D721Med (cell line): ENCODE measurements around the gene NLGN1.

Source experiments
- DNase-seq: peaks from one replicate; pipeline ENCODE4 v3.0.0; 2011; ENCODE audit warnings: low spot score; ENCODE audit not compliant: insufficient read length
- FAIRE-seq: peaks from 2 replicates; lab custom pipeline; 2011; peaks lifted over from hg19 to GRCh38; lab: Jason Lieb, UNC
- CTCF ChIP-seq: IDR thresholded peaks from 2 replicates; pipeline ENCODE4 v1.5.1; 2012; ENCODE audit warnings: mild to moderate bottlenecking, control low read depth; ENCODE audit not compliant: insufficient read depth; ENCODE audit errors: missing control alignments

Gene NLGN1

DNA sequence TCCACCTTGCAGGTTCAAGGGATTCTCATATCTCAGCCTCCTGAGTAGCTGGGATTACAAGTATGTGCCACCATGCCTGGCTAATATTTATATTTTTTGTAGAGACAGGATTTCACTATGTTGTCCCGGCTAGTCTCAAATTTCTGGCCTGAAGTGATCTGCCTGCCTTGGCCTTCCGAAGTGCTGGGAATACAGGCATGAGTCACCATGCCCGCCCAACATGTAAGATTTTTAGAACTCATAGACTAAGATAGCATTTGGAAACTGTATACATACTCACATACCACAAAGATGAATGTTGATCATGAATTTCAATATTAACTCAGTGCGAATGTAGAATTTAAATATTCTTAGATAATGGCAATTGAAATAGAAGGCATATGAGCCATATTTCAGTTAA lies 718.9 kb downstream of the NLGN1 start:
- no peak for TF ChIP-seq CTCF
- no peak for FAIRE-seq

GRCh38 chr3:174120997-174121396 lies 723.5 kb downstream of the NLGN1 start:
- no peak for FAIRE-seq
- no peak for TF ChIP-seq CTCF
- DNase-seq: no peak

More for the DNA sequence above, 718.9 kb downstream of the NLGN1 start:
- no peak for DNase-seq

DNA sequence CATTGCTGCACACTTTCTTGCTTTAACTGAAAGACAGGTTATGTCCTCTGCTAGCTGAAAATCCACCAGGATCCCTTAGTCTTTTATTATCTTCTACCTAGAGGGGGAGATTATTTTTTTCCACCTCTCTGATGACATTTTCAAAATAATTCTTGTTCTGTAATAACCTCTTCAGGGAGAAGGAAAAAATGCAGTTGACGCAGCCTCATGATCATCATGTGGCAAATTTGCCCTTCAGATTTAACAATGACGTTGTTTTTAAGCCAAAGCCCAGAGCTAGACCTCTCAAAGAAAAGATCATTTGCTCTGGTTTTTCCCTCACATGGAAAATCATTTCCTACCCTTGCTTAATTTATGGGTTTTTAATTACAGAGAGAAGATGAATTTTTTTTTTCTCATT lies 724.9 kb downstream of the NLGN1 start:
- no peak for DNase-seq
- FAIRE-seq: no peak
- no peak for TF ChIP-seq CTCF

- DNase-seq (no peak), FAIRE-seq (peak; percentile 73)
- peak; percentile 73 for TF ChIP-seq CTCF
These were observed 727.8 kb downstream of the NLGN1 start for GRCh38 chr3:174125267-174125824.

- no peak for DNase-seq
- FAIRE-seq: no peak
- TF ChIP-seq CTCF: no peak
These were observed 729.6 kb downstream of the NLGN1 start for GRCh38 chr3:174126990-174127758.

DNA sequence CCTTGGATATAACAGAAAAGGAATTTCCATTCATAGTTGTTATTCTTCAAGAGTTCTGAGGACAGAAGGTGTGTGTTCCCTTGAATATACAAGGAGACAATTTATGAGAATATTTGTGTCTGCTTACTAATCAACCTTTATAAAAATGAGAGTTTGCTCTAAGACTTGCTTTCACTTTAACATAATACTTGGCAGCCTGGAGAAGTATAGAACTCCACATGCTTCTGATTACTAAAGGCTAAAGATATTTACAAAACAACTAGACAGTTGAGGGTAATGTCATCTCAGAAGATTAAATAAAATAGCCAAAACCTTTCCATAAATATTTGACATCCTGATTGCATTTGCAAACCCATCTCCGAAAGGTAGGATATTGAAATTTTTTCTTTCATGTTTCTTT lies 734.5 kb downstream of the NLGN1 start:
- FAIRE-seq: no peak
- DNase-seq: no peak
- no peak for TF ChIP-seq CTCF

GRCh38 chr3:174132421-174133042 lies 735.0 kb downstream of the NLGN1 start:
- FAIRE-seq (no peak), DNase-seq (no peak)
- no peak for TF ChIP-seq CTCF
